RWPE1 (cell line): Measurements from ENCODE around the gene LMTK3.
"Not testable (repeated sequence)": the region's sequence is repeated elsewhere in the genome, so short reads cannot be mapped to it uniquely, and the experiment has no call there.

Experiments used
- CTCF ChIA-PET: fragments of 350-600 bp; sonication (Branson Sonifier 250); formaldehyde crosslinking; extraction: SDS; loops from one replicate; lab custom pipeline; 2021; lab: Yijun Ruan, JAX
- POLR2A ChIA-PET: fragments of 400-600 bp; formaldehyde crosslinking; extraction: SDS; loops from one replicate; lab custom pipeline; 2020; ENCODE audit warnings: antibody characterized with exemption; ENCODE audit not compliant: low non-redundant PET; lab: Yijun Ruan, JAX
- DNase-seq: peaks from one replicate; pipeline ENCODE4 v3.0.0; 2012; ENCODE audit warnings: low spot score
- H3K27ac ChIP-seq: fragments of 450-650 bp; 2 replicates; pipeline ENCODE4 v1.5.1; 2017
- CTCF ChIP-seq: fragments of 450-650 bp; conservative IDR thresholded peaks from 2 replicates; pipeline ENCODE4 v1.5.1; 2017; ENCODE audit warnings: low read depth, mild to moderate bottlenecking

Gene LMTK3

DNA sequence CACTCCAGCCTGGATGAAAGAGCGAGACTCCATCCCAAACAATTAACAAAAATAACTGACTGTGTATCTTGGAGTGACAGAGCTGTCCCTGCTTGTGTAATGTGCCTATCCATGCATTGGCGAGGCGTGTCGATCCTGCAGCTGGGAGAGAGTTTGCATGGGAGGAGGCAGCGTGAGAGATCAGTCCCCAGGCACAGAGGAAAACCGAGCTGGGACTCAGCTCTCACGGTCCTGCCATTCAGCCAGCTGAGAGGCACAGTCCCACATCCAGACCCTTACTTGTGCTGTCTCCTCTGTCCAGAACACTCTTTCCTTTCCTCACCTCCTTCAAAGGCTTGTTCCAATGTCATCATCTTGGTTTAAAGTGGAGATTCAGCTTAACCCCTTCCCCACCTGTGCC, 28.5 kb upstream of the LMTK3 start:
- ChIA-PET POLR2A (no interaction called here), CTCF (no interaction called here)
- H3K27ac ChIP-seq, result no peak overlapping the region
- TF ChIP-seq CTCF, result no peak
- DNase-seq, result no peak

DNA sequence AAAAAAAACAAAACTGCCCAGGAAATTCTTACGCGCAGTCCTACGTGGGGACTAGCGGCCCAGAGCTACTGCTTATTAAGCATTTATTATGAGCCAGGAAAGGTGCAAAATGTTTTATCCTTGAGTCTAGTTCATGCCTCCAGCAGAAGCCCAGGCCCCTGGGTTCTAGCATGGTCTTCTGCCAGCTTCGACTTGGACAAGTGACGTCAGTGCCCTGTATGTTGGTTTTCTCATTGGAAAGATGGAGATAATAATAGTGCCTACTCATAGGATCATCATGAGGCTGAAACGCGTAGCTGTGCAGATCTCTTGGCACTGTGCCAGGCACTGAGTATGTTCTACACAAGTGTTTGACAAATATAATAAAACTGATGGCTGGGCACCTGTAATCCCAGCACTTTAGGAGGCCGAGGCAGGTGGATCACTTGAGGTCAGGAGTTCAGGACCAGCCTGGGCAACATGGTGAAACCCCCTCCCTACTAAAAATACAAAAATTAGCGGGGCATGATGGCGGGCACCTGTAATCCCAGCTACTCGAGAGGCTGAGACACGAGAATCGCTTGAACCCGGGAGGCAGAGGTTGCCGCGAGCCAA, 28.0 kb upstream of the LMTK3 start:
- no peak overlapping the region for H3K27ac ChIP-seq
- ChIA-PET CTCF (interaction anchor here (0.6 kb wide), 1 partner anchor 7 kb away, joined by 3 read pairs; no protein-coding TSS in a partner anchor), POLR2A (no interaction called here)
- no peak for DNase-seq
- TF ChIP-seq CTCF, result no peak

DNA sequence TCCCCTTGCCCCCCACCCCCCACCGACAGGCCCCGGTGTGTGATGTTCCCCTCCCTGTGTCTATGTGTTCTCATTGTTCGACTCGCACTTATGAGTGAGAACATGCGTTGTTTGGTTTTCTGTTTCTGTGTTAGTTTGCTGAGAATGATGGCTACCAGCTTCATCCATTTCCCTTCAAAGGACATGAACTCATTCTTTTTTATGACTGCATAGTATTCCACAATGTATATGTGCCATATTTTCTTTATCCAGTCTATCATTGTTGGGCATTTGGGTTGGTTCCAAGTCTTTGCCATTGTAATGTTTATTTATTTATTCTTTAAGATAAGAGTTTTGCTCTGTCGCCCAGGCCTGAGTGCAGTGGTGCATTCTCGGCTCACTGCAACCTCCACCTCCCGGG, 26.4 kb upstream of the LMTK3 start:
- DNase-seq, CTCF ChIA-PET, POLR2A ChIA-PET, H3K27ac ChIP-seq: not testable (repeated sequence)

GRCh38 chr19:48537541-48537940, 25.9 kb upstream of the LMTK3 start:
- DNase-seq, result no peak
- POLR2A ChIA-PET, result no interaction called here
- no peak overlapping the region for H3K27ac ChIP-seq
- TF ChIP-seq CTCF, result no peak
- CTCF ChIA-PET, result no interaction called here

DNA sequence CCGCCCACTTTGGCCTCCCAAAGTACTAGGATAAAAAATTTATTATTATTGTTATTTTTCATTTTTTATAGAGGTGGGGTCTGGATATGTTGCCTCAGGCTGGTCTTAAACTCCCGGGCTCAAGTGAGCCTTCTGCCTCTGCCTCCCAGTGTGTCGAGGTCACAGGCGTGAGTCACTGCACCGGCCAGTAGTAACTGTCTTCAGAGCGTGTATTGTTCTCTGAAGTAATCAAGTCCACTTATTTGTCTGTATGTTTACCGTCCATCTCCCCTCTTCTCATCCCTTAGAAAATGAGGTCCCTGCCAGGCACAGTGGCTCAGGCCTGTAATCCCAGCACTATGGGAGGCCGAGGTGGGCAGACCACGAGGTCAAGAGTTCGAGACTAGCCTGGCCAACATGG, 22.1 kb upstream of the LMTK3 start:
- CTCF ChIA-PET, result interaction anchor here (0.6 kb wide), 1 partner anchor 300 kb away, joined by 3 read pairs; no protein-coding TSS in a partner anchor
- POLR2A ChIA-PET, result no interaction called here
- DNase-seq, result no peak
- TF ChIP-seq CTCF, result no peak
- no peak overlapping the region for H3K27ac ChIP-seq

DNA sequence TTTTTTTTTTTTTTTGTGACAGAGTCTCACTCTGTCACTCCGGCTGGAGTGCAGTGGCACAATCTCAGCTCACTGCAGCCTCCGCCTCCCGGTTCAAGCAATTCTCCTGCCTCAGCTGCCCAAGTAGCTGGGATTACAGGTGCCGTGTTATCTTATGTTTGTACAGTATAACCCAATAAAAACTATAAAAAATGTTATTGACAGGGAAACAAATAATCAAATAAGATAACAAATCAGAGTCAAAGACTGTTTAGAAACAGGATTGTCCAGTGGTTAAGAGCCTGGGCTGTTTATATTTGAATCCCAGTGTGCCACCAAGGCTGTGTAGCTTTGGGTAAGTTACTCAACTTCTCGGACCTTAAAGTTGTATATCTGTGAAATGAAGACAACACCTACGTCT, 19.1 kb upstream of the LMTK3 start:
- CTCF ChIA-PET, result interaction anchor here (0.9 kb wide), 1 partner anchor 52 kb away, joined by 3 read pairs; no protein-coding TSS in a partner anchor
- TF ChIP-seq CTCF, result no peak

DNA sequence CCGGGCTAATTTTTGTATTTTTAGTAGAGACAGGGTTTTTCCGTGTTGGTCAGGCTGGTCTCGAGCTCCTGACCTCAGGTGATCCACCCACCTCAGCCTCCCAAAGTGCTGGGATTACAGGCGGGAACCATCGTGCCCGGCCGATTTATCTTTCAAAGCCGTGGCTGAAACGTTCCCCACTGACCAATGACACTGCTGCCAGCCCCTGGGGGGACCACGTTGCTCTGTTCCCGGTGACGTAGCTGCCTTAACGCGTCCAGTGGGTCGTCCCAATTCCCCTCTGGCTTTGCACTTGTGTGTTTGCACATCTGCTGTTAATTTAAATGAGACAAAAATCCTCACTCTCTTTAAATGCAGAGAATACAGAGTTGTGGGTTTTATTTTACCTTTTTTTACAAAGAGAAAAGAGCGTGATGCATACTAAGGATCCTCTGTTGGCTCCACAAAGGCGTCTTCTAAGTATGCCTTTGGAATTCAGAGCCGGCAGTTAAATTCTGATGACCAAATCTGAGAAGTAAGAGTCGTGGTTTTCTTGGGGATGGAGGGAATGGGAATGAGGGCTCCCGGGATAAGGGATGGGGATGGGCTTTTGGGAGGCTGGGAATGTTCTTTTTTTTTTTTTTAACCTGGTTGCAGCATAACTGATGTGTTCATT, 18.6 kb upstream of the LMTK3 start:
- no peak for TF ChIP-seq CTCF
- ChIA-PET CTCF (interaction anchor here (0.9 kb wide), 1 partner anchor 53 kb away, joined by 3 read pairs; no protein-coding TSS in a partner anchor), POLR2A (no interaction called here)
- DNase-seq, result no peak
- H3K27ac ChIP-seq, result no peak overlapping the region

More for the DNA sequence above, 19.1 kb upstream of the LMTK3 start:
- H3K27ac ChIP-seq, result no peak overlapping the region
- no peak for DNase-seq
- POLR2A ChIA-PET, result no interaction called here
